ENCODE results near the gene SCAPER.
"Not testable (repeated sequence)": the region's sequence is repeated elsewhere in the genome, so short reads cannot be mapped to it uniquely, and the experiment has no call there.

SCAPER gene

DNA sequence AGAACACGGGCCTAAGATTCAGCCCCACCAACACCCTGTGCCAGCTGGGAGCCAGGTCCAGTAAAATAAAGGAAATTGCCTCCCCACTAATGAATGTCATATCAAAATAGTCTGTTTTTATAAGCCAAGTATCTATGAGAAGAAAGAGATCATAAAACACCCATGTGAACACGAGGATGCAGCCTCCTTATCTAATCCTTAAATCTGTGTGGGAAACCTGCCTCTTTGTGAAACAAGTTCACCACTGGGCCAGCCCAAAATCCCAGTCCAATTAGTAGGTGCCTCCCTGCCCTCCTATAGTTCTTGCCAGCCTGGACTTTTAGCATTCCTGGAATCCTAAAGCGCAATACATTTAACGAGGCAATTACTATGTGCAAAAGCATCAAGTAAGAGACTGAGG is 42.0 kb downstream of the SCAPER start:
- no peak for DNase-seq (ENCODE audit: low read depth in 3 of 3)

DNA sequence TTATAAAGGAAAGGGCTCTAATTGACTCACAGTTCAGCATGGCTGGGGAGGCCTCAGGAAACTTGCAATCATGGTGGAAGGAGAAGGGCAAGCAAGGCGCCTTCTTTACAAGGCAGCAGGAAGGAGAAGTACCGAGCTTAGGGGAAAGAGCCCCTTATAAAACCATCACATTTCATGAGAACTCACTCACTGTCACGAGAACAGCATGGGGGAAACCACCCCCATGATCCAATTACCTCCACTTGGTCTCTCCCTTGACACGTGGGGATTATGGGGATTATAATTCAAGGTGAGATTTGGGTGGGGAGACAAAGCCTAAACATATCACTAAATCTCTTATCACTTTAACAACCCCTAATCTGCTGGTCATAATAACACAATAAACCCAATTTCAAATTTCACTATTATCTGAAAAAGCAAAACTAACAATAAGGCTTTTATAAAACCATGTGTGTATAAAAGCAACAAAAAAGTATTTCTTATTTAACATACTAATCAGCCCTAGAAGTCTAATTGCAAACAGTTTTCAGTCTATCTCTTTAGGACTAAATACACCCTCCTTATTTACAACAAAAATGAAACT is 43.2 kb downstream of the SCAPER start:
- no peak for DNase-seq (ENCODE audit: low read depth in 3 of 3)

DNA sequence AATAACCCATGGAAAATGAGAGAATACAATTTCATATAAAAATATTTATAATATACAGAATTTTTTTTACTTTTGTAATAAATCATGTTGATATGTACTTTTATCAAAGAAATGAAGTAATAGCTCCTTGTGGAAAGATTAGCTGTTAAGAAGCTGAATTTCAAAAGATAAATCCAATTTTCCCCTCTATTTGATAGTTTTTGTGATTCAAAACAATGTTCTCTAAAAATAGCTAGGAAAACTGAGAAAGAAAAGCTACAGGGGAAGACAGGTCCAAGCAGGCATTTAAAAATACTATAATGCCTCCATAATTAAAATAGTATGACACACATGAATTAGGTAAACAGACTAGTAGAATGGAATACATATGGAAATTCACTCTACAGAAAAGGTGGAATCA is 44.9 kb downstream of the SCAPER start:
- no peak for DNase-seq (ENCODE audit: low read depth in 3 of 3)

DNA sequence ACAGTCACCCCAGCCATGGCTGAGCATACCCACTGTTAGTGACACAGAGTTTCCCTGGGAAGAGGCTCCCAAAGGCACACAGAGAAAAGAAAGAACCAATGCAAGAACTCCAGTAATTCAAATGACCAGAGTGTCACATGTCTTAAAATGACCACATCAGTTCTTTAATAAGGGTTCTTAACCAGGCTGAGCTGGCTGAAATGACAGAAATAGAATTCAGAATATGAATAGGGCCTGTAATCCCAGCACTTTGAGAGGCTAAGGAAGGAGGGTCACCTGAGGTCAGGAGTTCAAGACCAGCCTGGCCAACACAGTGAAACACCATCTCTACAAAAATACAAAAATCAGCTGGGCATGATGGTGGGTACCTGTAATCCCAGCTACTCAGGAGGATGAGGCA is 54.8 kb downstream of the SCAPER start:
- not testable (repeated sequence) for DNase-seq (ENCODE audit: low read depth in 3 of 3)

DNA sequence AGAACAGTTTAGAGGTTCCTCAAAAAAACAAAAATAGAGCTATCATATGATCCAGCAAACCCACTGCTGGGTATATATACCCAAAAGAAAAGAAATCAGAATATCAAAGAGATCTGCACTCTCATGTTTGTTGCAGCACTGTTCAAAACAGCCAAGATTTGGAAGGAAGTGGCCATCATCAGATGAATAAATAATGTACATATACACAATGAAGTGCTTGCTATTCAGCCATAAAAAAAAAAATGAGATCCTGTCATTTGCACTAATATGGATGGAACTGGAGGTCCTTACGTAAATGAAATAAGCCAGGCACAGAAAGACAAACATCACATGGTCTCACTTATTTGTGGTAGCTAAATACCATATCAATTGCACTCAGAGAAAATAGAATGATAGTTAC is 58.4 kb downstream of the SCAPER start:
- no peak for DNase-seq (ENCODE audit: low read depth in 3 of 3)

DNA sequence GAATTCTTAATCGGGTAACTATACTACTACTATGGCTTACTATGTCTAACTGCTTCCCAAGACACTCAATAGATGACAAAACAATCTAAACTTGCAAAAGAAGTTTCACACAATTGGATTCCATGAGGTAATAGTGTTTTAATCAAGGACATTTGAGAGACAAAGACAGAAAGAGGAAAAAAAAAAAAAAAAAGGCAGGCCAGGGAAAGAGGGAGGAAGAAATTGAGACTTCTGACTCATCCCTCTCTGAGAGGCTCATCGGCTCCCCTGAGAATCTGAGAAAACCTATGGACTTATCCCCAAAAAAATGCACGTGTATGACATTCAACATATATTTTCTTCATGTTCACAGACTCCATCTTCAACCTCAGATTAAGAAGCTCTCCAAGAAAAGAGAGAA is 61.0 kb downstream of the SCAPER start:
- DNase-seq (ENCODE audit: low read depth in 3 of 3): no peak

DNA sequence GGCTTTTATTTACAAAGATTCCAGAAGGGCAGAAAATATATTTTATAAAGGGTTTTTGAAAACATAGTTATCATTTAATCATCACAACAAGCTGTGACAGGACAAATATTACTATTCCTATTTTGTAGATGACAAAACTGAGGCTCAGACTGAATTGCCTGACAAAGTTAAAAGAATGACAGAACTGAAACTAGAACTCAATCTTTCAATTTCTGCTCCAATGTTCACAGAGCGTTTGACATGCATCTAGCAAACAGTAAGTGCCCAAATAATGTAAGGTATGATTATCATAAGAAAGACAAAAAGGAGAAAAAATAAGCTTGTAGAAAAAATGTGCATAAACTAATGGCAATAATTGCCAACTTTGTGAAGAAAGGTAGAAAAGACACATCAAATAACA is 61.9 kb downstream of the SCAPER start:
- no peak for DNase-seq (ENCODE audit: low read depth in 3 of 3)

DNA sequence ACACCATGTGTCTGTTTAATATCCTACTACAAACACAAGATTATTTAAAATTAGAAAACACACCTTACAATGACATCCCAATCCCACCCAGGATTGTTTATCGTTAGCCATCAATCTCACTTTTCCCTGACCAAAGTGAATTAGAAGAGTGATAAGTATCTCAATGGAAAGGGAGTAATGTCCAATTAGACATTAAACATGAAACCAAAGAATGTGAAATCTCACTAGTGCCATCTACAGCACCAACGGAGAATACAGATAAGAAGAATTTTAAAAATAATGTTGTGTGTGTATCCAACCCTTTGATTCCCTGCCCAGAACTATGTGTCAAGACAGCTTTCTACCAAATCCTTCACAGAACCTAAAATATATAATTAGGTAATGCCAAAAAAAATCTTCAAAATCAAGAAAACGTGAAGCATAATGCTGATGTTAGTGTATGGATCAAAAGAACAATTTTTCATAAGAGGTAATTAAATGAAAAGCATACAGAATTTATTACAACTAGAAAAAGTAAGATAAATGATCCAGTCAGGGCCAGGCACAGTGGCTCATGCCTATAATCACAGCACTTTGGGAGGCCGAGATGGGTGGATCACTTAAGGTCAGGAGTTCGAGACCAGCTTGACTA is 64.2 kb downstream of the SCAPER start:
- DNase-seq (ENCODE audit: low read depth in 3 of 3): no peak

DNA sequence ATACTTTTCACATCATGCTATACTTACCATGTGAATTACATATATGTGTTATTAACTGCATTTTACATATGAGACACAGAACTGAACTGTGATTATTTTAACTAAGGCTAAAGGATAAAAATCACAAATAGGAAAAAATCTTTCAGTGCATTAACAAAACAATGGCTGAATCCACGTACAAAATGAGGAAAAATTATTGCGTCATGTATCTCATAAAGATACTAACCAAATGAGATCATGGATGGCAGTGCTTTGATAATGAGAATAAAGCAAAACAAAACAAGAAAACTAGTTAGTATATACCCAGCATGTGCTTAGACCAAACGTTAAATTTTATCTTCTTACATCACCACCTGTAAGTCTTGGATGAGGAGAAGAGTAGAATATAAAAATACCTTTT is 66.0 kb downstream of the SCAPER start:
- DNase-seq (ENCODE audit: low read depth in 3 of 3): no peak

DNA sequence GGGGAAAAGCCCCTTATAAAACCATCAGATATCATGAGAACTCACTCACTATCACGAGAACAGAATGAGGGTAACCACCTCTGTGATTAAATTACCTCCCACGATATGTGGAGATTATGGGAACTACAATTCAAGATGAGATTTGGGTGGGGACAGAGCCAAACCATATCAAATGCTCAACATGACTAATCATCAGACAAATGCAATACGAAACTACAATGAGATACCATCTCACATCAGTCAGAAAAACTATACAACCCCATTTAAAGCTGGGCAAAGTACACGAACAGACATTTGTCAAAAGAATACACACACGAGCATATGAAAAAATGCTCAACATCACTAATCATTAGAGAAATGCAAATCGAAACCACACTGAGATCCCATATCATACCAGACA is 67.7 kb downstream of the SCAPER start:
- DNase-seq (ENCODE audit: low read depth in 3 of 3): no peak

DNA sequence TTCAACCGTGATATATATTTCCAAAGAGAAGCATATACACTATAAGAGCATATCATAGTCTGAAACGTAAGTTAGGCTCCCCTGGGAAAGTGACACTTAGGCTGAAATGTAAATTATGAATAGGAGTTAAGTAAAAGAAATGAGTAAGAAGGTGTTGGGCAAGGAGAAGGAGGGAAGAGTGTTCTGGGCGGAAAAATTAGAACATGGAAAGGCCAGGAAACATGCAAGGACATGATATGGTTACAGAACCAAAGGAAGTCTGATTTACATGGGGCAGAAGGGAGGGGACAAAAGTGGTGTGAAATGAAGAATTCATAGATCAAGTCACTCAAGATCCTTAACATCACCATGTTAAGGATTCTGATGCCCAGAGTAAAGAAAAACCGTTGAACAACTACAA is 75.2 kb downstream of the SCAPER start:
- no peak for DNase-seq (ENCODE audit: low read depth in 3 of 3)

DNA sequence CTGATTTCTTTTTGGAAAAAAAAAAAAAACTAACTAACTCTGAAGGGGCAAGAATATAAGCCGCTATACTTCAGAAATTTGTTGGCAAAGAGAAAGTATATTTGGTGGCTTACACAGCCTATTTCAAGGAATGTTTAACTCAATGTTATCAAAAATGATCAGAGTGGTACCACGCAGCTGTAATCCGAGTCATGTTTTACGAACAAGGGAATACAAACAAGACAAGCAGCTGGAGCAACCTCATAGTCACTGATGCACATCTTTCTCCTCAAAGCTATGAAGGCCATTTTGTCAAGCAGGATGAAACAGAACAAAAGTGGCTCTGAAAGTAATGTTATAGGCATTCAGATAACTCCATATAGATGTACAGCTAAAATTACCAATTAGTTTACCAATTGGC is 81.2 kb downstream of the SCAPER start:
- DNase-seq (ENCODE audit: low read depth in 3 of 3): no peak

DNA sequence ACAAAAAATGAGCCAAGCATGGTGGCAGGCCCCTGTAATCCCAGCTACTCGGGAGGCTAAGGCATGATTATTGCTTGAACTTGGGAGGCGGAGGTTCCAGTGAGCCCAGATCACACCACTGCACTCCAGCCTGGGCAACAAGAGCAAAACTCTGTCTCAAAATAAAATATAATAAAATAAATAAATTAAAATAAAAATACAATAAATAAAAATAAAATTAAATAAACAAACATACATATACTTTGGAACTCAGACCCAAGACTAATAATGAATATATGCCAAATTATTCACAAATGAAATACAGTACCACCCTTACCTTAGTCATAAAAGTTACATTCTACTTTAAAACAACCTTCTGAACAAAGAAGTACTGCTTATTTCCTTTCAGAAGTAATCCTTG is 81.8 kb downstream of the SCAPER start:
- no peak for DNase-seq (ENCODE audit: low read depth in 3 of 3)

DNA sequence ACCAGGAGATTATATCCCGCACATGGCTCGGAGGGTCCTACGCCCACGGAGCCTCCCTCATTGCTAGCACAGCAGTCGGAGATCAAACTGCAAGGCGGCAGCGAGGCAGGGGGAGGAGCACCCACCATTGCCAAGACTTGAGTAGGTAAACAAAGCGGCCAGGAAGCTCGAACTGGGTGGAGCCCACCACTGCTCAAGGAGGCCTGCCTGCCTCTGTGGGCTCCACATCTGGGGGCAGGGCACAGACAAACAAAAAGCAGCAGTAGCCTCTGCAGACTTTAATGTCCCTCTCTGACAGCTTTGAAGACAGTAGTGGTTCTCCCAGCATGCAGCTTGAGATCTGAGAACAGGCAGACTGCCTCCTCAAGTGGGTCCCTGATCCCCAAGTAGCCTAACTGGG is 86.2 kb downstream of the SCAPER start:
- not testable (repeated sequence) for DNase-seq (ENCODE audit: low read depth in 3 of 3)

DNA sequence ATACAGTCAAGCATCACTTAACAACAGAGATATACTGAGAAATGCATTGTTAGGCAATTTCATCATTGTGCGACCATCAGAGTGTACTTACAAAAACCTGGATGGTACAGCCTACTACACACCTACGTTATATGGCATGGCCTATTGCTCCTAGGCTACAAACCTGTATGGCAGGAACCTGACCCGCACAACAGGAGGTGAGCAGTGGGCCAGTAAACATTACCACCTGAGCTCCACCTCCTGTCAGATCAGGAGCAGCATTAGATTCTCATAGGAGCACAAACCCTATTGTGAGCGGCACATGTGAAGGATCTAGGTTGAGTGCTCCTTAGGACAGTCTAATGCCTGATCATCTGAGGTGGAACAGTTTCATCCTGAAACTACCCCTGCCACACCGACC is 89.7 kb downstream of the SCAPER start:
- DNase-seq (ENCODE audit: low read depth in 3 of 3): no peak

DNA sequence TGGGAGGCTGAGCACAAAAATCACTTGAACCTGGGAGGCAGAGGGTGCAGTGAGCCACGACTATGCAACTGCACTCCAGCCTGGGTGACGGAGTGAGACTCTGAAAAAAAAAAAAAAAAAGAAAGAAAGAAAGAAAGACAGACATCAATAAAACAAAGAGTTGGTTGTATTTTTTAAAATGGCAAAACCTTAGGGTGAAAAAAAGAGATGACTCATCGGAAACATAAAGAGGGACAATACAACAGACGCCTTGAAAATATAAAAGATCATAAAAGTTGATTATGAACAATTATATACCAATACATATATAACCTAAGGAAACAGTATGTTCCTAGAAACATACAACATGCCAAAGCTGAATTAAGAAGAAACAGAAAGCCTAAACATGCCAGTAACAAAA is 92.8 kb downstream of the SCAPER start:
- DNase-seq (ENCODE audit: low read depth in 3 of 3): no peak

DNA sequence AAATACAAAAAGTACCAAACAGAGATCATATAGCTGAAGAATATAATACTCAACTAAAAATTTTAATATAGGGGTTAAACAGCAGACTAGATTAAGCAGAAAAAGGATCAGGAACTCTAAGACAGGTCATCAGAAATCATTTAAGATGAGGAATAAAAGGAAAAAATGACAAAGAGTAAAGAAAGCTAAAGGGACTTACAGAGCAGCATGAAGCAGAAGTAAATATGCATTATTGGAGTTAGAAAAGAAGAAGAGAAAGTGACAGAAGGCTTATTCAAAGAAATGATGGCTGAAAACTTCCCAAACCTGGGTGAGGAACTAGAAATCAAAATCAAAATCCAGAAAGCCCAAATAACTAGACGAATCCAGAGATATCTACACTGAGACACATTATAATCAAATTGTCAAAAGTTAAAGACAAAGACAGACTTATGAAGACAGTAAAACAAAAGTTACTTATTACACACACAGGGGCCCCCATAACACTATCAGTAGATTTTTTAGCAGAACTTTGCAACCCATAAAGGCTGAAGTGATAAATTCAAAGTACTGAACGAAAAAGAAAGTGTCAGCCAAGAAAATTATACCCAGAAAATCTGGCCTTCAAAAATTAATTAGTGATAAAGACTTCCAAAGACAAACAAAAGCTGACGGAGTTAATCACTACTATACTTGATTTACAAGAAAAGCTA is 95.6 kb downstream of the SCAPER start:
- DNase-seq (ENCODE audit: low read depth in 3 of 3): no peak

DNA sequence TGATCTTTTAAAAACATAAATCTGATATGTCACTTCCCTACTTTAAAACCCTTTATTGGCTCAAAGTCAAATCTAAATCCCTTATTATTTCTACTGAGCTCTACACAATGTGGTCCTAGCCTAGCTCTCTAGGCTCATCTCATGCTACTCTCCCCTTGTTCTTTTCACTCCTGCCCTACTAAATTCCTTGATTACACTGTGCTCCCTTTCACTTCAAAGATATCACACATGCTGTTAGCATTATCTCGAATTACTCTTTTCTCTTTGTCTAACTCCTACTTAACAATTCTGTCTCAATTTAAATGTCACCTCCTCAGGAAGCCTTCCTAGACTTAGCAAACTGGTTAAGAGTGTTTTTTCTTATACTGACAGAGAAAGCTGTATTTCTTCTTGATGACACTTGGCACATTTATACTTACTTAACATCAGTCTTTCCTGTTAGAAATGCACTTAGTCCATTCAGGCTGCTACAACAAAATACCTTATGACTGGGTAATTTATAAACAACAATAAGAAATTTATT is 102.0 kb downstream of the SCAPER start:
- no peak for DNase-seq (ENCODE audit: low read depth in 3 of 3)

DNA sequence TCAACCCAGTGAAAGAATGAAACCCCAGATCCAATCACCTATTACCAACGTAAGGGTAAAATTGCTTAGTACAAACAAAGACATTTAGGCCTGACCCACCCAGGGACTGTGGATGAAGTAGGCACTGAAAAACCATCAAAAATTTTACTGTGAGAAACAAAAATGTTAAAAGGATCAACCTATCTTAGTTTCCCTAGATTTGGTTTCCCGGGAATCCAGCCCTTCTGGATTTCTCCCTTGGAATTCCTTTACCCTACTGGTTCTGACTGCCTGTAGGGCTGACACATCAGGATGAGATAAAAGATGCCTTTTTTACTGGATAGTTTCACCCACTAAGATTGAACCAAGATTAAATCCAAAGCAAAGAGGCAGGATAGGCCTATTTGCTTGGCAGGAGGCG is 102.7 kb downstream of the SCAPER start:
- DNase-seq (ENCODE audit: low read depth in 3 of 3): no peak

DNA sequence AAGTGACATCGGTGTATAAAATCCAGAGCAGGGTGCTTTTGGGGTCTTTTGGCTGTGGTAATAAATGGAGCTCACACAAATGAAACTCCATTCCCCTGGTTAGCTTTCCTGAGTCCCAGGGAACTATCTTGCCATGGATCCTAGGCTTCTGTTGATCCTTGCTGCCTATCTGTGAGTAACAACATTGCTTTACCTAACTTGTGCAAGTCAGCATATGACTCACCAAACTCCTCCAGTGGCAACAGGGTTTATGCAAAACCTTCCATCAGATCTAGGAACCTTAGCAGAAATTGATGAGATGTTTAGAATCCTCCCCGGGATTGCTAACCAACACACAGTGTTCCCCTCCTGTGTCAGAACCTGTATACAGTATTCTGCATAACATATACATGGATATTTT is 105.4 kb downstream of the SCAPER start:
- DNase-seq (ENCODE audit: low read depth in 3 of 3): no peak

DNA sequence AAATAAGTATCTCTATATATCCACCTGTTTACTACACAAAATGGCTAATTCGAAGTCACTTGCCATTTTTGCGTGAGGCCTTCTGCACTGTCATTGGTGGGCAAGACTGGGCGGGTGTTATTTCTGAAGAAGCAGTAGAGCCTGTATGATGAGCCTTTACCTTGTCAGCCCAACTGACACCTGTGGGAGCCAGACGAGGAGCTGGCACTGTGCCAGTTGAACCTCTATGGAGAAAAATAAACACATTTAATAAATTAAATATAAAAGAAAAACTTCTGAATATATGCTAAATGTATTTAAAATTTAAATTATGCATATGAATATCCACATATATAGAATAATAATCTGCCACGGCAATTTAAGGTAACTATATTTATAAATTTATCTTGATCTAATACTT is 109.9 kb downstream of the SCAPER start:
- DNase-seq (ENCODE audit: low read depth in 3 of 3): no peak

DNA sequence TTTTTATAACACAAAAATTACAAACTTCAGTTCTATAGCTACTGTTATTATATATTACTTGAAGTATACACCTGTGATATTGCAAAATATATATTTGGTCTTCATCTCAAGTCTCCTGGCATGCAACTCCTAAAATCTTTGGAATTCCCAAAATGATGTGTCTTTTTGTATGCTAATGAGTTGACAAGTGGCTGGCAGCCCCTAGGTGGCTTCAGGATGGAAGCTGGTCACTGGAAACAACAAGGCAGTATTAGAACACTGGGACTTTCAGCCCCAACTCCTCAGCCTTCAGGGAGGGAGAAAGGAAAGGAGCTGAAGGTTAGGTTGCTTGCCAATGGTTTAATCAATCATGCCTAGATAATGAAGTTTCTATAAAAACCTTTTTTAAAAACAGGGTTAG is 112.0 kb downstream of the SCAPER start:
- no peak for DNase-seq (ENCODE audit: low read depth in 3 of 3)

DNA sequence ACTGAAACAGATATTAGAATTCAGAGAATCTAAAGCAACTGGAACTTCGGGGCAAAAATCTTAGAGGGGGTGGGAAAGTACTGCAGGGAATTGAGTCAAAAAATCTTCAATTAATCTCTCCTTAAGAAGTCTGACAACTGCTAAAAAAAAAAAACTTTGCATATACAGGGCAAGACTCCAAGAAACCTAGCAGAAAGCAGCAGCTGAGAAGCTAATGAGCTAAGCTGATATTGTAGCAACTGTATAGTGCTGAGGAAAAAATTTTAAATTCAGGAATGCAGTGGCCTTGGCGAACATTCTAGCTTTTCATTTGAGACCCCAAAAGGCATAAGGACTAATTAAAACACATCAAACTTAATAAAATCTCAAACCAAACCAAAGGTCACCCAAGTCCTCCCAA is 113.6 kb downstream of the SCAPER start:
- DNase-seq (ENCODE audit: low read depth in 3 of 3): no peak

All from stimulated activated CD4-positive, alpha-beta T cell treated with anti-CD3 and anti-CD28 coated beads, TNF-alpha, amount 100 ng/mL, for 48 hours (primary cell).